Measurements from ENCODE around the gene SDHC. TPM values are rescaled to one million over a fixed set of nuclear protein-coding genes. Genes with fewer than 3 reads are reported as not detected.
A peak's percentile ranks its signal among the peaks of the same experiment; 100 is the strongest.

Gene SDHC
- total RNA-seq, 3 donors from 2014 or later (not counting 1 experiment from before 2014, with no cell fraction given): 74.5 to 97.3 (median 86.0) TPM

DNA sequence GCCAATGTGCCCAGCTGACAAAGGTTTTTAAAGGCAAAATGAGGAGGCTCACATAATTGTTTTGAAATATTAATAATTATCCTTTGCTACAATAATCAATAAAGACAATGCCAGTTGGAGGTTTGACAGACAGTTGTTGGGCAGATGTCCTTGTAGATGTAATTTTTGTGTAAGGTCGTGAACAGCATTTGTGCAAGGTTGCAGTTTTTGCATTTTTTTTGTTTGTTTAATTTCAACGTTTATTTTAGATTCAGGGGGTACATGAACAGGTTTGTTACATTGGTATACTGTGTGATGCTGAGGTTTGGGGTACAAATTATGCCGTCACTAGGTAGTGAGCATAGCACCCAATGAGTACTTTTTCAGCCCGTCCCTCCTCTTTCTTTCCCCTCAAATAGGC lies 13.7 kb upstream of the SDHC start:
- intact Hi-C loops (cut with micrococcal nuclease): no loop called here
- H3K4me1 ChIP-seq (ENCODE audit: control insufficient read depth, insufficient read depth, low read length): peaks cover 15% of the 10 kb centered on the region
- H3K4me3 ChIP-seq (ENCODE audit: low read length): no peak overlapping the region
- no peaks in the 10 kb centered on the region for H3K9me3 ChIP-seq (ENCODE audit: control insufficient read depth, insufficient read depth, low read length)
- Mint-ChIP-seq H3K27me3 (ENCODE audit: low read depth in 2 of 2) (no peaks in the 10 kb centered on the region), H3K27ac (no peak overlapping the region), H3K4me3 (no peak overlapping the region), H3K4me1 (peaks cover 27 to 30% of the 10 kb centered on the region in 2 donors), H3K36me3 (no peaks in the 10 kb centered on the region), H3K9me3 (no peaks in the 10 kb centered on the region)
- TF ChIP-seq, protein P1, sequence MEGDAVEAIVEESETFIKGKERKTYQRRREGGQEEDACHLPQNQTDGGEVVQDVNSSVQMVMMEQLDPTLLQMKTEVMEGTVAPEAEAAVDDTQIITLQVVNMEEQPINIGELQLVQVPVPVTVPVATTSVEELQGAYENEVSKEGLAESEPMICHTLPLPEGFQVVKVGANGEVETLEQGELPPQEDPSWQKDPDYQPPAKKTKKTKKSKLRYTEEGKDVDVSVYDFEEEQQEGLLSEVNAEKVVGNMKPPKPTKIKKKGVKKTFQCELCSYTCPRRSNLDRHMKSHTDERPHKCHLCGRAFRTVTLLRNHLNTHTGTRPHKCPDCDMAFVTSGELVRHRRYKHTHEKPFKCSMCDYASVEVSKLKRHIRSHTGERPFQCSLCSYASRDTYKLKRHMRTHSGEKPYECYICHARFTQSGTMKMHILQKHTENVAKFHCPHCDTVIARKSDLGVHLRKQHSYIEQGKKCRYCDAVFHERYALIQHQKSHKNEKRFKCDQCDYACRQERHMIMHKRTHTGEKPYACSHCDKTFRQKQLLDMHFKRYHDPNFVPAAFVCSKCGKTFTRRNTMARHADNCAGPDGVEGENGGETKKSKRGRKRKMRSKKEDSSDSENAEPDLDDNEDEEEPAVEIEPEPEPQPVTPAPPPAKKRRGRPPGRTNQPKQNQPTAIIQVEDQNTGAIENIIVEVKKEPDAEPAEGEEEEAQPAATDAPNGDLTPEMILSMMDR (IDR thresholded peaks at IDR 0.05): no peak
- WGBS (ENCODE audit: insufficient coverage): 93% methylated on average over 3 of the region's 4 CpGs
- no peak for DNase-seq
- H3K27me3 ChIP-seq (ENCODE audit: control insufficient read depth, insufficient read depth, low read length): no peaks in the 10 kb centered on the region
- ATAC-seq: no peak
- H3K36me3 ChIP-seq (ENCODE audit: control insufficient read depth, insufficient read depth, low read length): peaks cover 9% of the 10 kb centered on the region
- no peak overlapping the region for H3K27ac ChIP-seq (ENCODE audit: low read length)

GRCh38 chr1:161304927-161305866 lies 9.0 kb upstream of the SDHC start:
- intact Hi-C loops (cut with micrococcal nuclease): loop anchor here (5.0 kb wide), 1 partner anchor 78 kb away; the partner anchor contains the start of gene TOMM40L
- Mint-ChIP-seq H3K27ac (peak overlapping the region; percentile 90 to 96), H3K4me1 (peaks cover 28% of the 10 kb centered on the region in 2 donors), H3K36me3 (no peaks in the 10 kb centered on the region), H3K27me3 (ENCODE audit: low read depth in 2 of 2) (no peaks in the 10 kb centered on the region), H3K4me3 (peak overlapping the region; percentile 97), H3K9me3 (no peaks in the 10 kb centered on the region)
- 10% methylated on average over 17 of the region's 17 CpGs for WGBS (ENCODE audit: insufficient coverage)
- H3K4me3 ChIP-seq (ENCODE audit: low read length): peak overlapping the region; percentile 78
- TF ChIP-seq, protein P1 (IDR thresholded peaks at IDR 0.05): no peak
- H3K4me1 ChIP-seq (ENCODE audit: control insufficient read depth, insufficient read depth, low read length): peaks cover 28% of the 10 kb centered on the region
- no peaks in the 10 kb centered on the region for H3K27me3 ChIP-seq (ENCODE audit: control insufficient read depth, insufficient read depth, low read length)
- DNase-seq (peak in 1 of 2 donors; percentile 44), ATAC-seq (peak; percentile 6 to 39 (median 20))
- peak overlapping the region; percentile 74 for H3K27ac ChIP-seq (ENCODE audit: low read length)
- no peaks in the 10 kb centered on the region for H3K9me3 ChIP-seq (ENCODE audit: control insufficient read depth, insufficient read depth, low read length)
- H3K36me3 ChIP-seq (ENCODE audit: control insufficient read depth, insufficient read depth, low read length): peaks cover 9% of the 10 kb centered on the region

DNA sequence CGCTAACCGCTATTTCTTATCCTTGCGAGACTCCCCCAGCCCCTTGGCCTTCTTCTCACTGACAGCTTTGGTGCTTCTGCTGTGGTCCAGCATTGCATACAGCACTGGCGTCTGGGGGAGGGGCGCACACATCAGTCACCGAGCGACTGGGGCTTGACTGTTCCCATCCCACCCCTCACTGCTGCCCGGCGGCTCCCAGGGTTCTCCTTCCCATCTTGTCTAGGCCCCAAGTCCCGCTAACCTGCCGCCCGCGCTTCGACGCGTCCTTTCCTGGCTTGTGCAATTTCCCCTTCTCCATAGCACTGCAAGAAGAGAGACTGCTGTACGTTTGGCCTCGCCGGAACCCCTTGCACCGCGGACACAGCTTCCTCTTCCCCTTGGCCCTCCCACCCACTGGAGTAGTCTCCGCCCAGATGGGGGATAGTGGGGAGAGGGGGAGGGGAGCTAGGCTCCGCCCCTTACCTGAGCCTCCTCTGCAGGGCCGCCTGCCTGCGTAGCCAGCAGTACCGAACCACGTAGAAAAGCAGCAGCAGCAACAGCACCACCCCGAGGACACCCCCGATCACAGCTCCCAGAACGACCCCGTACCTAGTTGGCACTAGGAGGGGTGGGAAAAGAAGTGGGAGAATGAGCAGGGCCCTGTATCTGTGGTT lies 8.2 kb upstream of the SDHC start:
- no peaks in the 10 kb centered on the region for H3K9me3 Mint-ChIP-seq
- intact Hi-C loops (cut with micrococcal nuclease): loop anchor here (1.0 to 5.0 kb wide), 2 partner anchors 8 to 79 kb away; partner anchors contain the start of genes SDHC and TOMM40L
- H3K4me3 Mint-ChIP-seq: peak overlapping the region; percentile 97
- peaks cover 28% of the 10 kb centered on the region in 2 donors for H3K4me1 Mint-ChIP-seq
- TF ChIP-seq, protein P1 (IDR thresholded peaks at IDR 0.05): no peak
- Histone ChIP-seq H3K36me3 (ENCODE audit: control insufficient read depth, insufficient read depth, low read length) (peaks cover 9% of the 10 kb centered on the region), H3K4me1 (ENCODE audit: control insufficient read depth, insufficient read depth, low read length) (peaks cover 28% of the 10 kb centered on the region), H3K9me3 (ENCODE audit: control insufficient read depth, insufficient read depth, low read length) (no peaks in the 10 kb centered on the region), H3K4me3 (ENCODE audit: low read length) (peak overlapping the region; percentile 78), H3K27me3 (ENCODE audit: control insufficient read depth, insufficient read depth, low read length) (no peaks in the 10 kb centered on the region), H3K27ac (ENCODE audit: low read length) (peak overlapping the region; percentile 74)
- H3K27me3 Mint-ChIP-seq (ENCODE audit: low read depth in 2 of 2): no peaks in the 10 kb centered on the region
- ATAC-seq: peak; percentile 88 to 96 (median 94)
- 1% methylated on average over 28 of the region's 31 CpGs for WGBS (ENCODE audit: insufficient coverage)
- peak; percentile 70 to 94 for DNase-seq
- no peaks in the 10 kb centered on the region for H3K36me3 Mint-ChIP-seq
- peak overlapping the region; percentile 90 to 96 for H3K27ac Mint-ChIP-seq
